TTC549 (cell line): Measurements from ENCODE around the gene LUC7L3.
"Not testable (repeated sequence)": the region's sequence is repeated elsewhere in the genome, so short reads cannot be mapped to it uniquely, and the experiment has no call there.

ENCODE experiments used
- FAIRE-seq: peaks from 2 replicates; lab custom pipeline; 2012; peaks lifted over from hg19 to GRCh38; lab: Jason Lieb, UNC

LUC7L3 gene

DNA sequence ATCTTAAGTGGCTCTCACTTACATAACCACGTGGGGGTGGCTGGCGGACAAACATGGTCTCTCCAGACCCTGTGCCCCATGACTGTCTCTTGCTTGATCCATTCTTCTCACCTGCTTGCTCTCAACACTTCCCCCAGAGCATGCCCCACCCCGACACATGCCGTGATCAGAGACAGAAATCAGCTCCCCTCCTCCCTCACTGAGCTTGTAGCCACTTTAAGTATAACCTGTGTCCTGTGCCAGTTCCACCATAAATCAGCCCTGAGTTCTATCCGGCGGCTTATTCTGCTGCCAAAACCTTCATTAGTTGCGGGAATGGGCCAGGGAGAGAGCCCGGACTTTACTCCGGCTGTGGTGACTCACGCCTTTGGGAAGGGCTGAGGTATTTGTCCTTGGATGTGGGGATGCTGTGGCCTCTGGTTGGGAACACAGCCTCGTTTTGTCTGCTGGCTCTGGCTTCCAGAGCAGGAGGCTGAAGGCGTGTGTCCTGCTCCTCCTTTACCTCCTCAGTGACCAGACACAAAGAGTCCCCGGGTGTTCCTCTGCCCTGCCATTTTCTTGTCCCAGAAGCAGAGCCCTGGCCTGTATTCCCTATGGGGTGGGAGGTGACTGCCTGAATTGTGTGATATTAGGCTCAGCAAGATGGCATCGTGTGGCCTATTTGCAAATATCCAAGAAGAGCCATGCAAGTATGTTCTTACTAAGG, 32.8 kb upstream of the LUC7L3 start:
- FAIRE-seq: no peak

- no peak for FAIRE-seq
Measured at GRCh38 chr17:50687200-50688066, 32.0 kb upstream of the LUC7L3 start.

- FAIRE-seq: no peak
Measured at GRCh38 chr17:50688245-50688644, 31.2 kb upstream of the LUC7L3 start.

DNA sequence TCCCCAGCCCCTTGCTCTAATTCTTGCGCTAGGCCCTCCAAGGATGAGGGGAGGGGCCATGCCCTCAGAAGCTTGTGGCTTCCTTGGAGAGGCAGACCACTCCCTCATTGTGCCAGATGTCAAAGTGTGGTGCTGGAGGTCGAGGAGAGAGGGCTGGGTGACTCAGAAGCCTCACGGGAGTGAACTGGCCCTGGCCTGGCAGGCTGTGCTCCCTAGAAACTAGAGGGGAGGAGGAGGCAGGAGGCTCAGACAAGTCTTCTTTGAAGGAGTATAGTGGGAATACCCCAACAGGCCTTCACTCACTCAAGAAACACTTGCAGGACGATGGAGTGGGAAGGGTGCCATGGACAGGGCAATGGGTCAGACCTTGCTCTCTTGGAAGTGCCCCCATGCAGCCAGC, 30.2 kb upstream of the LUC7L3 start:
- FAIRE-seq: no peak

GRCh38 chr17:50689956-50690886, 29.2 kb upstream of the LUC7L3 start:
- no peak for FAIRE-seq

DNA sequence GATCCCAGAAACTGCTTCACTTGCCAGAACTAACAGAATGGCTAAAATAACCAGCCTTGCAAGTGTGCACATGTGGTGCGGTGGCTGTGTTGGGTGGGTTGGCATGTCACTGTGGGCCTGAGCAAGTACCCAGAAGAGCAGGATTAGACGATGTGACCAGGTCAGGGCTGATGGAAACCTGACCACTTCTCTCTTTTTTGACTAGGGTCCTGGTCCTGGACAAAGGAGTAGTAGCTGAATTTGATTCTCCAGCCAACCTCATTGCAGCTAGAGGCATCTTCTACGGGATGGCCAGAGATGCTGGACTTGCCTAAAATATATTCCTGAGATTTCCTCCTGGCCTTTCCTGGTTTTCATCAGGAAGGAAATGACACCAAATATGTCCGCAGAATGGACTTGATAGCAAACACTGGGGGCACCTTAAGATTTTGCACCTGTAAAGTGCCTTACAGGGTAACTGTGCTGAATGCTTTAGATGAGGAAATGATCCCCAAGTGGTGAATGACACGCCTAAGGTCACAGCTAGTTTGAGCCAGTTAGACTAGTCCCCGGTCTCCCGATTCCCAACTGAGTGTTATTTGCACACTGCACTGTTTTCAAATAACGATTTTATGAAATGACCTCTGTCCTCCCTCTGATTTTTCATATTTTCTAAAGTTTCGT, 28.4 kb upstream of the LUC7L3 start:
- FAIRE-seq: no peak

GRCh38 chr17:50691550-50692447, 27.6 kb upstream of the LUC7L3 start:
- no peak for FAIRE-seq

DNA sequence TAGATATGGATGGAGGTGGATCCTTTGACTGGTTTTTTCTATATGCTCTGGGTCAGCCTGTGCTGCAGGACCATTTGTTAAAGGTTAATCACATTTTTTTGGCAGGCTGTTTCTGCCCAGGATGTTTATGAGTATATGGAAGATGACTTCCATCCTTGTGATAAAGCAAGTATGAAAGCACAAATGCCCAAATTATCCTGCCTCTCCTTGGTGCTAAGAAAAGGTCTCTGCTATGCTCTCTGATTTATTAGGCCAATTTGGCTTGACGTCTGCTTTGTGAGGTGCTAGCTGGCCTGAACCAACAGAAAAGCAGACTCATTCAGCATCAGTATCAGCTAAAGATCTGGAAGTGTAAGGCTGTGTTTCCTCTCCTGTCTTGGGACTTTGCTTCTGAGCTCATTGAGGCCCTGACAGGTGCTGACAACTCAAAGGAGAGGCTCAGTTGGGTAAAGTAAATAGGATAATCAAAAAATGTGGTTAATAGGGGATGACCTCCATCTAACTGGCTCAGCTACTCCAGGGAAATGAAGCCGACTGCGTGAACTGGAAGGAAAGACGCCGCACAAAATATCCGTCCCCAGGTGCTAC, 26.9 kb upstream of the LUC7L3 start:
- no peak for FAIRE-seq

DNA sequence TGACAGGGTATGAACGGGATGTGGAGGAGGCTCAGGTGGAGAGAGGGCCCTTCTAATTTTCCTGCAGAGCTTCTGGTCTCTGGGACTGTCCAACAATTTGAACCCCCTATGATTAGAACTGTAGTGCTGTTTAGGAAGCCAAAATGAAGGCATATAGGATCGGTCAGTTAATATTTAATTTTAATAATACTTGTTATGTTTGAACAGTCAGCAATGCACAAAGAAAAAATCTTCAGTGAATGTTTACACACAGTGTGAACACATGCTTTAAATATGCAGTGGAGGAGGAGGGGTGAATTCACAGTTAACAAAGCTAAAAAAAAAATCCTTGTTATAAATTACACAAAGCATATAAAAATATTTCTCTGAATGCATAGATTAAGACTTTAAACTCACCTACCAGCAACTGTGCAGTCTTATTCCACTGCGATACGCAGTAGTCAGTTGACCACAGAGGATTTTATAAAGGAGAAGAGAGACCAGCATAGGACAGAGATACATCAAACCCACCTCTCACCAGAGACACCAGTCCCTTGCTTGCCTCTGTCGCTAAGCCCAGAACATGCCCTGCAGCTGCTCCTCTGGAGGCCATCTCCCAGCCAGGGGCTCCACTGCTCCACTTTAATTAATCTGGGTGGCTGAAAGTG, 26.2 kb upstream of the LUC7L3 start:
- no peak for FAIRE-seq

DNA sequence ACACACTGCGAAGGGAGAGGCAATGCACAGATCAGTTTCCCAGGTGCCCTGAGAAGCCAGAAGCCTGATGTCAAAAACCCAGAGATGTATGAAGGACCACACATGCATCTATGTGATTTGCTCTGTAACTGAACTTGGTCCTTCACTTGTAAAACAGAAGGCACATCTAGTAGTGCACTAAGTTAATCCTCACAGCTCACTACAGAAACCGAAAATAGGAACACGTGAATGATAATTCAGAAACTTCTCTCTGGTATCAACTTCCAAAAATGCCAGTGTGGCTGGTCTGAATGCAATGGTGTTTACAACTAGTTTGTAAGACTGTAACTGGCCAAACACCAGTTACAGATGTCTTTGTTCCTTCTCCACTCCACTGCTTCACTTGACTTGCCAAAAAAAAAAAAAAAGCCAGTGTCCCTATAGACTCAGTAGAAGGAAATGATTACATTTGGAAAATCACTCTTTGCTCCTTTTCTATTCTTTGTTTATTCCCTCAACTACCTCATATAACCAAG, 23.0 kb upstream of the LUC7L3 start:
- no peak for FAIRE-seq

GRCh38 chr17:50697062-50697461, 22.3 kb upstream of the LUC7L3 start:
- FAIRE-seq: no peak

- FAIRE-seq: no peak
Measured at GRCh38 chr17:50697663-50698272, 21.6 kb upstream of the LUC7L3 start.

DNA sequence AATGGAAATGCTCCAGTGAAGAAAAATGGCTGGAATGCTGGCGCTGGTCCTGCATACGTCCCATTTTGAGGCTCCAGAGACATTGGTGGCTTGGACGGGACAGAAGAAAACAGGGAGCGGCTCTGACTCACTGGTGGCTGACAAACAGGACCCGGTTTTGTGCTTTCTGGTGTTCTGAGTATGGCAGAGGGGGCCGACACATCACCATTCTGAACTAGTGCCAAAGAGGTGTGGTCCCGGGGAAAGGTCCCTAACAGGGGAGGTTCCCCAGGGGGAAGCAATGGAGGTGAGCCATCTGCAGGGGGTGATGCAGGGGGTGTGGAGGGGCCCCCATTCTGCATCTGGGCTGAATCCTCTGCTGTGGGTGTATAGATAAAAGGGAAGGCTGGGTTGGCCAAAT, 20.0 kb upstream of the LUC7L3 start:
- FAIRE-seq: no peak

GRCh38 chr17:50703162-50703561, 16.2 kb upstream of the LUC7L3 start:
- FAIRE-seq: no peak

- no peak for FAIRE-seq
Measured at GRCh38 chr17:50707289-50708049, 11.9 kb upstream of the LUC7L3 start, which contains the start of gene ANKRD40. Gene ANKRD40, minus strand, starts transcription at chr17:50707914. Its CDS starts 260 bp downstream, at chr17:50707654.

- no peak for FAIRE-seq
Measured at GRCh38 chr17:50708050-50709000, 11.1 kb upstream of the LUC7L3 start.

DNA sequence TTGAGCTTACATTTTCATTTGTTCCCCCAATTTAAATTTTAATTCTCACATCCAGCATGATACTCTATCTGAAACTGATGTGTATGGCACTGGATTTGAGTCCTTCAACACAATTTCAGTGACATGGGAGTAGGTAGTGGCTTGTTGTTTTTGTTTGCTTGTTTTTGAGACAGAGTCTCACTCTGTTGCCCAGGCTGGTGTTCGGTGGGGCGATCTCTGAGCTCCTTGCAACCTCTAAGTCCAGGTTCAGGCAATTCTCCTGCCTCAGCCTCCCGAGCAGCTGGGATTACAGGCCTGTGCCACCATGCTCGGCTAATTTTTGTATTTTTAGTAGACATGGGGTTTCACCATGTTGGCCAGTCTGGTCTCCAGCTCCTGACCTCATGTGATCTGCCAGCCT, 10.3 kb upstream of the LUC7L3 start:
- FAIRE-seq: not testable (repeated sequence)
